ENCODE data around the gene DNM3.

Gene DNM3

GRCh38 chr1:171988243-171988885 lies 147.1 kb downstream of the DNM3 start:
- no peak for DNase-seq (ENCODE audit: low read depth)
- H3K4me3 ChIP-seq (replicated peaks; ENCODE audit: low read depth, low read length): no peak overlapping the region
- TF ChIP-seq CTCF (IDR thresholded peaks at IDR 0.05; ENCODE audit: low read length, missing control alignments): no peak

GRCh38 chr1:171990371-171990770 lies 149.1 kb downstream of the DNM3 start:
- H3K4me3 ChIP-seq (replicated peaks; ENCODE audit: low read depth, low read length): no peak overlapping the region
- DNase-seq (ENCODE audit: low read depth): no peak
- TF ChIP-seq CTCF (IDR thresholded peaks at IDR 0.05; ENCODE audit: low read length, missing control alignments): no peak

GRCh38 chr1:171994293-171994692 lies 153.0 kb downstream of the DNM3 start:
- DNase-seq (ENCODE audit: low read depth): no peak
- TF ChIP-seq CTCF (IDR thresholded peaks at IDR 0.05; ENCODE audit: low read length, missing control alignments): no peak
- no peak overlapping the region for H3K4me3 ChIP-seq (replicated peaks; ENCODE audit: low read depth, low read length)

GRCh38 chr1:171995573-171995972 lies 154.3 kb downstream of the DNM3 start:
- H3K4me3 ChIP-seq (replicated peaks; ENCODE audit: low read depth, low read length): no peak overlapping the region
- DNase-seq (ENCODE audit: low read depth): no peak
- no peak for TF ChIP-seq CTCF (IDR thresholded peaks at IDR 0.05; ENCODE audit: low read length, missing control alignments)

GRCh38 chr1:171997936-171998335 lies 156.6 kb downstream of the DNM3 start:
- TF ChIP-seq CTCF (IDR thresholded peaks at IDR 0.05; ENCODE audit: low read length, missing control alignments): no peak
- DNase-seq (ENCODE audit: low read depth): no peak
- H3K4me3 ChIP-seq (replicated peaks; ENCODE audit: low read depth, low read length): no peak overlapping the region

GRCh38 chr1:171998711-171999110 lies 157.4 kb downstream of the DNM3 start:
- TF ChIP-seq CTCF (IDR thresholded peaks at IDR 0.05; ENCODE audit: low read length, missing control alignments): no peak
- no peak for DNase-seq (ENCODE audit: low read depth)
- H3K4me3 ChIP-seq (replicated peaks; ENCODE audit: low read depth, low read length): no peak overlapping the region

- no peak for DNase-seq (ENCODE audit: low read depth)
- H3K4me3 ChIP-seq (replicated peaks; ENCODE audit: low read depth, low read length): no peak overlapping the region
Observed at GRCh38 chr1:171999756-172000155, 158.5 kb downstream of the DNM3 start.

More at GRCh38 chr1:171999756-172000155, 158.5 kb downstream of the DNM3 start:
- TF ChIP-seq CTCF (IDR thresholded peaks at IDR 0.05; ENCODE audit: low read length, missing control alignments): no peak
